ENCODE data around the gene PDE7B.

PDE7B gene

GRCh38 chr6:136226674-136227377 lies 375.3 kb downstream of the PDE7B start:
- DNase-seq (ENCODE audit: low read depth, low spot score): no peak

- DNase-seq (ENCODE audit: low read depth, low spot score): no peak
Observed at GRCh38 chr6:136228814-136229213, 377.3 kb downstream of the PDE7B start.

- DNase-seq (ENCODE audit: low read depth, low spot score): no peak
Observed at GRCh38 chr6:136230219-136230853, 378.8 kb downstream of the PDE7B start.

- DNase-seq (ENCODE audit: low read depth, low spot score): no peak
Observed at GRCh38 chr6:136232701-136233100, 381.2 kb downstream of the PDE7B start.

- no peak for DNase-seq (ENCODE audit: low read depth, low spot score)
Observed at GRCh38 chr6:136235233-136235564, 383.7 kb downstream of the PDE7B start.

GRCh38 chr6:136236466-136237293 lies 385.2 kb downstream of the PDE7B start:
- DNase-seq (ENCODE audit: low read depth, low spot score): no peak

GRCh38 chr6:136244061-136244616 lies 392.6 kb downstream of the PDE7B start:
- no peak for DNase-seq (ENCODE audit: low read depth, low spot score)

Measured in astrocyte of the hippocampus (primary cell).